ENCODE results near the gene COQ7.

The COQ7 gene

GRCh38 chr16:19113577-19114358 lies 46.4 kb downstream of the COQ7 start, which contains the start of gene ITPRIPL2:
TSS of gene ITPRIPL2 (plus strand) at chr16:19113964. CDS start at chr16:19114462, 498 bp downstream.
- TF ChIP-seq ZFX (IDR thresholded peaks at IDR 0.05) (peak; percentile 91), CTCF (conservative IDR thresholded peaks at IDR 0.05) (no peak; the same call in 1 of the 2 replicates)
- peak within 1 kb of the TSS; percentile 56 for H3K27ac ChIP-seq

GRCh38 chr16:19114359-19115147 lies 47.1 kb downstream of the COQ7 start:
- no peak for TF ChIP-seq CTCF (conservative IDR thresholded peaks at IDR 0.05)
- TF ChIP-seq ZFX (IDR thresholded peaks at IDR 0.05): no peak
- peak overlapping the region; percentile 56 for H3K27ac ChIP-seq

GRCh38 chr16:19115148-19116021 lies 48.0 kb downstream of the COQ7 start:
- TF ChIP-seq CTCF (conservative IDR thresholded peaks at IDR 0.05) (no peak; the same call in 1 of the 2 replicates), ZFX (IDR thresholded peaks at IDR 0.05) (no peak)
- no peak overlapping the region for H3K27ac ChIP-seq

- TF ChIP-seq ZFX (IDR thresholded peaks at IDR 0.05) (no peak), CTCF (conservative IDR thresholded peaks at IDR 0.05) (no peak)
- H3K27ac ChIP-seq: no peak overlapping the region
Measured at GRCh38 chr16:19116711-19117449, 49.5 kb downstream of the COQ7 start.

GRCh38 chr16:19118938-19119431 lies 51.6 kb downstream of the COQ7 start:
- no peak overlapping the region for H3K27ac ChIP-seq
- TF ChIP-seq ZFX (IDR thresholded peaks at IDR 0.05): no peak
- no peak for TF ChIP-seq CTCF (conservative IDR thresholded peaks at IDR 0.05)

GRCh38 chr16:19119564-19119963 lies 52.1 kb downstream of the COQ7 start:
- H3K27ac ChIP-seq: no peak overlapping the region
- TF ChIP-seq ZFX (IDR thresholded peaks at IDR 0.05): no peak
- no peak for TF ChIP-seq CTCF (conservative IDR thresholded peaks at IDR 0.05)
